Stimulated activated CD8-positive, alpha-beta memory T cell treated with anti-CD3 and anti-CD28 coated beads, Interleukin-12 subunit alpha, Interleukin-12 subunit beta, amount 100 ng/mL, for 4 hours (primary cell): ENCODE measurements around the gene ST6GALNAC4.
A peak's percentile ranks its signal among the peaks of the same experiment; 100 is the strongest.

Experiments
- DNase-seq: peaks from one replicate; pipeline ENCODE4 v3.0.0-alpha.2; 2020; ENCODE audit warnings: low read depth

Gene ST6GALNAC4

GRCh38 chr9:127916720-127917581 lies at the start of gene ST6GALNAC4:
ST6GALNAC4 (minus strand) TSS chr9:127917041; CDS start chr9:127916419, 622 bp downstream.
- peak; percentile 94 for DNase-seq

- no peak for DNase-seq
Observed at GRCh38 chr9:127965953-127966352, 49.1 kb upstream of the ST6GALNAC4 start.

GRCh38 chr9:127963359-127964064 lies 46.7 kb upstream of the ST6GALNAC4 start:
- DNase-seq, result no peak

GRCh38 chr9:127963041-127963358 lies 46.2 kb upstream of the ST6GALNAC4 start:
- no peak for DNase-seq

GRCh38 chr9:127962278-127962677 lies 45.4 kb upstream of the ST6GALNAC4 start:
- no peak for DNase-seq

GRCh38 chr9:127961613-127962155 lies 44.8 kb upstream of the ST6GALNAC4 start:
- no peak for DNase-seq

- no peak for DNase-seq
Observed at GRCh38 chr9:127961155-127961490, 44.3 kb upstream of the ST6GALNAC4 start.

GRCh38 chr9:127960410-127961154 lies 43.7 kb upstream of the ST6GALNAC4 start:
- no peak for DNase-seq

GRCh38 chr9:127959841-127960409 lies 43.1 kb upstream of the ST6GALNAC4 start:
- DNase-seq, result no peak

GRCh38 chr9:127959398-127959797 lies 42.6 kb upstream of the ST6GALNAC4 start:
- no peak for DNase-seq

GRCh38 chr9:127958728-127959127 lies 41.9 kb upstream of the ST6GALNAC4 start:
- DNase-seq, result no peak

- peak; percentile 71 for DNase-seq
Observed at GRCh38 chr9:127955294-127956015, 38.6 kb upstream of the ST6GALNAC4 start.

- no peak for DNase-seq
Observed at GRCh38 chr9:127954831-127955293, 38.0 kb upstream of the ST6GALNAC4 start.

- DNase-seq, result no peak
Observed at GRCh38 chr9:127953768-127954505, 37.1 kb upstream of the ST6GALNAC4 start.

GRCh38 chr9:127953154-127953553 lies 36.3 kb upstream of the ST6GALNAC4 start:
- DNase-seq, result no peak

- DNase-seq, result no peak
Observed at GRCh38 chr9:127950513-127951289, 33.9 kb upstream of the ST6GALNAC4 start.

- no peak for DNase-seq
Observed at GRCh38 chr9:127949827-127950512, 33.1 kb upstream of the ST6GALNAC4 start.

- no peak for DNase-seq
Observed at GRCh38 chr9:127947841-127948710, 31.2 kb upstream of the ST6GALNAC4 start.
